HT1080 (cell line): ENCODE data around the gene OR4K5. TPM values are rescaled to one million over a fixed set of nuclear protein-coding genes. Genes with fewer than 3 reads are reported as not detected.
"Not testable (repeated sequence)": the region's sequence is repeated elsewhere in the genome, so short reads cannot be mapped to it uniquely, and the experiment has no call there.

Experiments used
- DNase-seq: peaks from one replicate; pipeline ENCODE4 v3.0.0-alpha.2; 2015; ENCODE audit warnings: low read depth
- polyA plus RNA-seq, 2 experiments: library from polyadenylated mRNA; depleted of rRNA; stranded (reverse); fragments of >200 nt; gene quantifications; 2 replicates each; pipeline ENCODE4 v1.2.3, GENCODE V29; 2015
- total RNA-seq: library from RNA; depleted of rRNA; stranded (reverse); fragments of >200 nt; shearing (Covaris generic); gene quantifications from 2 replicates; pipeline ENCODE4 v1.2.3, GENCODE V29; 2014; rRNA removed

OR4K5 gene
- total RNA-seq, result not detected in 2 replicates
- not detected in 2 replicates for polyA plus RNA-seq (2015; cell fraction: cytosol; rRNA removed)
- polyA plus RNA-seq (2015; cell fraction: nucleus; rRNA removed), result not detected in 2 replicates

DNA sequence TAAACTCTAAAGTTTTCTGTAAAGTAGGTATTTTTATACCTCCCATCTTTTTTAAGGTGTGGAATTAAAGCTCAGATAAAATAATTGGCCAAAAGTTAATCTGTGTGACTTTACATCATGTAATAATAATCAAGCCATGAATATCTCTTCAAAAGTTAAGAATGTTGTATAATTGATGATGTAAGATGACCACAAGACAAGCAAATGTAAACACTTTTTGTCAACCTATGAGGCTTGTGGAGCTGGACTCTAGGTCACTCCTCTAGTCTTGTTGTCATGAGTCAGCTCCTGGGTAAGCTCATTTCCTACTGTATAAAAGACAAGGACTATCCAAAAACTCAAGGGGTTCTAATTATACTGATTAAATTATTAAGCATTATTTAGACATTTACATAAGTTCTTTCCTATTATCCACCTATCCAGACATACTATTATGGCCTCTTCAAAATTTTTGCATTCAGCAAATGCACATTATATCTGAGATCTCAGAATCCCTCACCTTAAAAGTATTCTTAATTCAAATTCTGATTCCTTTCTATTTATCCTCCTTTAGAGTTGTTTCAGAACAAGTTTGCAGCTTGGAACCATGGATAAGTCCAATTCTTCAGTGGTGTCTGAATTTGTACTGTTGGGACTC, at the start of gene OR4K5:
Gene OR4K5 (plus strand): TSS at position 587 of the 637 bp plus-strand sequence. CDS start 0 bp downstream, at position 587.
- peak; percentile 2 for DNase-seq

- DNase-seq, result peak; percentile 7
Observed at GRCh38 chr14:19873178-19873577, 47.2 kb upstream of the OR4K5 start.

DNA sequence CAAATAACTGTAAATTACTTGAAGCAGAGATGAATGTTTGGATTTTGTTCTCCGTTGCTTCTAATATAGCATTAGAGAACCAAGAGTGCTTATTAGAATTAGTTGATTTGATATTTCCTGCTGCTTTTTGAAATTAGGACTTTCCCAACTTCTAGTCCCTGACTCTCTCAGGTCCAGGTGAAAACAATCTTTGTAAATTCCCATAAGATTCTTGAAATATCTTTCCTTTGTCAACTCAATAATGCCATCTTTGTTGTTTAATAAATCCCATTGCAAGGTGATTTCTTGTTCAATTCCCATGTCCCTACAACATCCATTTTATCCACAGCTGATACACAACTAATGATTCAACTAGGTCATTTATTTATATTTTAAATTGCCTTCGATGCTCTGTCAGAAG, 45.6 kb upstream of the OR4K5 start, which contains the start of gene OR4K2:
Gene OR4K2 (plus strand): TSS at position 301 of the 400 bp plus-strand sequence. CDS start 1,126 bp downstream, outside the sequence.
- DNase-seq, result no peak

- DNase-seq, result no peak
Observed at GRCh38 chr14:19878029-19878642, 42.3 kb upstream of the OR4K5 start.

GRCh38 chr14:19895282-19895681, 25.1 kb upstream of the OR4K5 start:
- no peak for DNase-seq

DNA sequence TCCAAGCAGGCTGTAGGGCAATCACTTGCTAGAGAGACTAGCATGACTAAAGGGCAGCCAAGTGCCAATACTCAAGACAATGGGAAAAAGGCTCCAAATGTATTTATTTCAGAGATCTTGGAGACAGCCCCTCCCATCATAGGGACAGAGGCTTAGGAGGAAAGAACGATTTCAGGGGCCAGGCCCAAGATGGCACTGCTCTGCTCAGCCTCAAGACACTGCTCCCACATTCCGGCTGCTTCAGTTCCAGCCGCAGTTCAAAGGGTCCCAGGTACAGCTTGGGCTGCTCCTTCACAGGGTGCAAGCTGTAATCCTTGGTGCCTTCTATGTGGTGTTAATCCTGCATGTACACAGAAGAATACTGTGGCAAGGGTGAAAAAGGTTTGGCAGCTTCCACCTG, 19.4 kb upstream of the OR4K5 start:
- no peak for DNase-seq

GRCh38 chr14:19902409-19902808, 18.0 kb upstream of the OR4K5 start:
- no peak for DNase-seq

DNA sequence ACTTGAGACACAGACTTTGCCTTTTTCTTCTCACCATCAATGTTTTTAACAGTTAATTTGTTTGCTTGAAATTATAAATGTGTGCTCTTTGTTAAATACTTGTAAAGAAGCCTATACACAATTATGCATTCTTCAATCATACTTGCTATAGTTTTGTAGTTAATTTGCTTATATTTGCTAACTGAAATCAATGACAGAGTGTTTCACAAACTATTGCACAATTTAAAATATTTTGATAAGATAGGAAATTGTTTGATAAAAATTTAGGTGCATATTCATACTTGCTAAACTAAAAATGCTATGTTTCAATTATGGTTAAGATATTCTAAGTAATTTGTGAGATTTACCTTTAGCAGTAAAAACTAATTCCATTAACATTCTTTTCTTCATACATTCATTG, 13.7 kb upstream of the OR4K5 start:
- no peak for DNase-seq

DNA sequence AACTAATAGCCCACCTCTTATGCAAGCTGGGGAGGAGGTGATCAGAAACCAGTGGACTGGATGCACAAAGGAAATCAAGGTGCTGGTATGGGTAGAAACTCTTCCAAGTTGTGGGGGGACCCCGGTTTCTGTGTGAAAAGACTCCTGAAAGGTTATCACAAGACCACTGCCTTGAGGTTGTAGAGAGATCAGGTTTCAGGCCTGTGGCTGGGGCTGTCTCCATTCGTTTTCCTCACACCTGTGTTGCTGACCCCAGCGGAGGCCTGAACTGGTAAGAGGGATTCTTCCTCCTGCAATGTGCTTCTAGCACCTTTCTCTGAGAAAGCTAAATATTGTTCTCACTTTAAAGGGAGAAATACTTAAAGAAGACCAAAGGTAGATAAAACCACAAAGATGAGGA, 9.3 kb upstream of the OR4K5 start:
- no peak for DNase-seq

GRCh38 chr14:19917243-19917642, 3.2 kb upstream of the OR4K5 start:
- no peak for DNase-seq

- no peak for DNase-seq
Observed at GRCh38 chr14:19917955-19918518, 2.4 kb upstream of the OR4K5 start.

- no peak for DNase-seq
Observed at GRCh38 chr14:19918553-19919264, 1.7 kb upstream of the OR4K5 start.

- no peak for DNase-seq
Observed at GRCh38 chr14:19930617-19931016, 10.2 kb downstream of the OR4K5 start, which contains the start of gene OR4K1. TSS of gene OR4K1 (plus strand) at chr14:19930917. CDS start at chr14:19935667, 4,750 bp downstream.

DNA sequence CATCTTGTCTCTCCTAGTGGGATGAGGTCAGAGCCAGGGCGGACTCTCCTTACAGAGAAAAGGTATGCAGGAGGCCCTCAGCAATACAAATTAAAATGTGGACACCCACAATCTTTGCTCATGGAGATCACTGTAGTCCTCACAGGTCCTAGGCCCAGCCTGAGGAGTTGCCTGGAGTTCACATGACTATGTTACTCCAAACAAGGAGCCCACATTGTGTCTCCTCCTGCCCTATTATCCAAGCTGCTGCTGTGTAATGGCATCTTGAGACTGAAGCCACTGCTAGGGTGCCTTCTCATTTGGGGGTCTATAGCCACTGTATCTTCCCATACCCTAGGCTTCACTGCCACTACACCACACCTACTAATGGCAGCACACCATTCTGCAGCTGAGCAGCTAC, 21.3 kb downstream of the OR4K5 start:
- no peak for DNase-seq

- DNase-seq, result peak; percentile 8
Observed at GRCh38 chr14:19947413-19948090, 27.1 kb downstream of the OR4K5 start.

- DNase-seq, result no peak
Observed at GRCh38 chr14:19949218-19949617, 28.8 kb downstream of the OR4K5 start.

DNA sequence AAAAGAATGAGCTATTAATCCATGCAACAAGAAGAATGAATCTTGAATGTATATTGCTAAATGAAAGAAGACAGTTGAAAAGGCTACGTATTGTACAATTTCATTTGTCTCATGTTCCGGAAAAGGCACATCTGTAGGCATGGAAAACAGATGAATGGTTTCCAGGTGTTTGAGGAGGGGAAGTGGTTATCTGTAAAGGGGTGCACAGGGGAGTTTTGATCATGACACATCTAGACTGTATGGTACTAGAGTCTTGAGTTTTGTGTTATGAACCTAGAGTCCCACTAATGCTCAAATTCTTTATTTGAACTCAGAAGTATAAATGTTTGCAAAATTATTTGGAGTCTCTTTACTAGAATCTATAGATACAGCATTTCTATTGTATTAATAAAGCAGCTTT, 49.3 kb downstream of the OR4K5 start:
- not testable (repeated sequence) for DNase-seq
